Panc1 (cell line): Measurements from ENCODE around the gene CDH23. TPM values are rescaled to one million over a fixed set of nuclear protein-coding genes. Genes with fewer than 3 reads are reported as not detected.

Experiments used
- ATAC-seq: fragments of 200-7000 bp; cut with Tn5 transposase; 2 replicates; pipeline ENCODE4 v1.9.1; 2020; ENCODE audit warnings: mild to moderate bottlenecking, moderate library complexity
- BruUV-seq: library from RNA; stranded (reverse); fragments of 400-500 nt; replicated peaks from 2 replicates; lab custom pipeline; 2021; lab: Mats Ljungman, UMichigan
- CTCF ChIA-PET: fragments of 300-600 bp; sonication (Branson Sonifier 250); formaldehyde crosslinking; loops from one replicate; lab custom pipeline; 2022; ENCODE audit warnings: antibody characterized with exemption; lab: Charles Lee
- POLR2A ChIA-PET: fragments of 300-600 bp; sonication (Branson Sonifier 250); formaldehyde crosslinking; loops from one replicate; lab custom pipeline; 2022; ENCODE audit warnings: antibody characterized with exemption; lab: Charles Lee
- DNase-seq: peaks from one replicate; pipeline ENCODE4 v3.0.0-alpha.2; 2010; ENCODE audit warnings: low read depth, low spot score
- H3K27ac ChIP-seq: 2 replicates; pipeline ENCODE4 v1.5.1; 2011; ENCODE audit warnings: mild to moderate bottlenecking, low read length, inconsistent platforms
- H3K27me3 ChIP-seq: fragments of 200-500 bp; sonication (Bioruptor generic); 2 replicates; pipeline ENCODE4 v1.6.0; 2014; ENCODE audit warnings: low read length, inconsistent platforms; ENCODE audit not compliant: control insufficient read depth, insufficient read depth
- H3K36me3 ChIP-seq: fragments of 200-500 bp; sonication (Bioruptor generic); 2 replicates; pipeline ENCODE4 v1.5.1; 2014; ENCODE audit warnings: inconsistent platforms, mild to moderate bottlenecking, low read length, moderate library complexity; ENCODE audit not compliant: control insufficient read depth, insufficient read depth
- H3K4me1 ChIP-seq: 2 replicates; pipeline ENCODE4 v1.5.1; 2011; ENCODE audit warnings: inconsistent platforms, mild to moderate bottlenecking, low read length, moderate library complexity; ENCODE audit not compliant: control insufficient read depth, insufficient read depth
- H3K4me3 ChIP-seq, 2 experiments: 2 replicates each; pipeline ENCODE4 v1.5.1; 2011 to 2012; ENCODE audit warnings: low read depth in 2 of 2, low read length in 2 of 2, mild to moderate bottlenecking in 2 of 2, inconsistent platforms in 1 of 2, moderate library complexity in 1 of 2
- H3K9me3 ChIP-seq: fragments of 200-500 bp; sonication (Bioruptor generic); 2 replicates; pipeline ENCODE4 v1.5.1; 2014; ENCODE audit warnings: low read depth, mild to moderate bottlenecking, inconsistent platforms, low read length, moderate library complexity; ENCODE audit not compliant: control insufficient read depth, insufficient read depth
- CTCF ChIP-seq: fragments of 450-650 bp; IDR thresholded peaks from 2 replicates; pipeline ENCODE4 v1.5.1; 2017; ENCODE audit warnings: mild to moderate bottlenecking
- POLR2AphosphoS5 ChIP-seq: IDR thresholded peaks from 2 replicates; pipeline ENCODE4 v1.6.1; 2012; ENCODE audit warnings: mild to moderate bottlenecking, low read depth, low read length, moderate library complexity
- REST ChIP-seq, 2 experiments: IDR thresholded peaks; 2 replicates each; pipeline ENCODE4 v1.6.1; 2011 to 2012; ENCODE audit warnings: low read depth in 2 of 2, control low read depth in 1 of 2, low read length in 1 of 2, mild to moderate bottlenecking in 1 of 2, moderate library complexity in 1 of 2; ENCODE audit not compliant: insufficient read depth in 1 of 2
- SIN3A ChIP-seq: IDR thresholded peaks from 2 replicates; pipeline ENCODE4 v1.6.1; 2012; ENCODE audit warnings: low read depth, mild to moderate bottlenecking, low read length, moderate library complexity, borderline replicate concordance; ENCODE audit not compliant: insufficient read depth
- TCF7L2 ChIP-seq: IDR thresholded peaks from 2 replicates; pipeline ENCODE4 v1.6.1; 2011; ENCODE audit warnings: mild to moderate bottlenecking, low read depth, low read length, inconsistent platforms
- in situ Hi-C: cut with HindIII; loops from 2 replicates; pipeline ENCODE4 v1.10.0; 2016; ENCODE audit warnings: low sequenced_read_pairs, low pct_unique_long_range_greater_than_20kb
- intact Hi-C: fragments of 100-400 bp; cut with micrococcal nuclease; formaldehyde crosslinking; loops from one replicate; pipeline ENCODE4 v1.10.0; 2022; ENCODE audit not compliant: unreplicated experiment
- total RNA-seq: library from RNA; stranded (reverse); gene quantifications from one replicate; pipeline ENCODE4 v1.2.1, GENCODE V29; 2021; ENCODE audit not compliant: unreplicated experiment

Gene CDH23
- total RNA-seq, 1 experiment from 2014 or later: 2.7 TPM

- no peak for ATAC-seq
- H3K4me3 ChIP-seq: no peak overlapping the region
- H3K27me3 ChIP-seq: no peaks in the 10 kb centered on the region
- TF ChIP-seq REST (IDR thresholded peaks at IDR 0.05; ENCODE audit: insufficient read depth in 1 of 2, low read depth in 2 of 2, low read length in 1 of 2) (no peak), CTCF (no peak), POLR2AphosphoS5 (no peak), TCF7L2 (no peak), SIN3A (no peak)
- H3K4me1 ChIP-seq: peaks cover 3% of the 10 kb centered on the region; the same call in 1 of the 2 replicates
- CTCF ChIA-PET: interaction anchor here (1.1 kb wide), 1 partner anchor 98 kb away, joined by 3 read pairs; no protein-coding TSS in a partner anchor
- in situ Hi-C loops: no loop called here
- no peak overlapping the region for H3K27ac ChIP-seq
- POLR2A ChIA-PET: no interaction called here
- no peaks in the 10 kb centered on the region for H3K36me3 ChIP-seq
- no peak for DNase-seq
- no TSS peak for BruUV-seq
- intact Hi-C loops: no loop called here
- no peaks in the 10 kb centered on the region for H3K9me3 ChIP-seq
These were observed 115.6 kb downstream of the CDH23 start for GRCh38 chr10:71512312-71512711.

GRCh38 chr10:71512761-71513539, 116.2 kb downstream of the CDH23 start:
- no peak for TF ChIP-seq REST (IDR thresholded peaks at IDR 0.05; ENCODE audit: insufficient read depth in 1 of 2, low read depth in 2 of 2, low read length in 1 of 2)
- no peak for TF ChIP-seq CTCF
- no peak for TF ChIP-seq TCF7L2
- no peak for TF ChIP-seq POLR2AphosphoS5
- Histone ChIP-seq H3K27ac (no peak overlapping the region), H3K9me3 (no peaks in the 10 kb centered on the region), H3K27me3 (no peaks in the 10 kb centered on the region), H3K4me3 (no peak overlapping the region), H3K4me1 (peaks cover 3% of the 10 kb centered on the region; the same call in 1 of the 2 replicates), H3K36me3 (no peaks in the 10 kb centered on the region)
- no peak for DNase-seq
- CTCF ChIA-PET: interaction anchor here (1.1 kb wide), 1 partner anchor 97 kb away, joined by 3 read pairs; no protein-coding TSS in a partner anchor
- no TSS peak for BruUV-seq
- ATAC-seq: no peak
- intact Hi-C loops: no loop called here
- in situ Hi-C loops: no loop called here
- POLR2A ChIA-PET: no interaction called here
